Ramos (cell line): ENCODE results near the gene NAPA.

Experiments used
- in situ Hi-C: fragments of 300-500 bp; cut with MboI; formaldehyde crosslinking; loops from one replicate; pipeline ENCODE4 v1.14.3; 2022; ENCODE audit warnings: low sequenced_read_pairs; ENCODE audit not compliant: unreplicated experiment

NAPA gene

GRCh38 chr19:47469363-47469700, 45.5 kb downstream of the NAPA start:
- in situ Hi-C loops: no loop called here

GRCh38 chr19:47467914-47468313, 46.9 kb downstream of the NAPA start:
- in situ Hi-C loops: no loop called here

GRCh38 chr19:47465957-47466356, 48.9 kb downstream of the NAPA start:
- in situ Hi-C loops: no loop called here

- in situ Hi-C loops: no loop called here
These were observed 50.0 kb downstream of the NAPA start for GRCh38 chr19:47464675-47465419.

- in situ Hi-C loops: no loop called here
These were observed 53.0 kb downstream of the NAPA start for GRCh38 chr19:47461876-47462275.

- in situ Hi-C loops: no loop called here
These were observed 55.4 kb downstream of the NAPA start for GRCh38 chr19:47459477-47459876.

GRCh38 chr19:47458672-47459071, 56.2 kb downstream of the NAPA start:
- in situ Hi-C loops: no loop called here

GRCh38 chr19:47456721-47457474, 58.0 kb downstream of the NAPA start:
- in situ Hi-C loops: no loop called here

- in situ Hi-C loops: no loop called here
These were observed 64.4 kb downstream of the NAPA start for GRCh38 chr19:47450478-47450877.

- in situ Hi-C loops: no loop called here
These were observed 66.5 kb downstream of the NAPA start for GRCh38 chr19:47448360-47448727.

GRCh38 chr19:47447470-47448359, 67.1 kb downstream of the NAPA start:
- in situ Hi-C loops: no loop called here

GRCh38 chr19:47446534-47447469, 68.1 kb downstream of the NAPA start:
- in situ Hi-C loops: no loop called here

GRCh38 chr19:47445937-47446402, 68.9 kb downstream of the NAPA start:
- in situ Hi-C loops: no loop called here

GRCh38 chr19:47445527-47445926, 69.3 kb downstream of the NAPA start:
- in situ Hi-C loops: no loop called here

GRCh38 chr19:47444388-47444821, 70.5 kb downstream of the NAPA start:
- in situ Hi-C loops: no loop called here

GRCh38 chr19:47443331-47443730, 71.5 kb downstream of the NAPA start:
- in situ Hi-C loops: no loop called here

- in situ Hi-C loops: loop anchor here (5.0 kb wide), 1 partner anchor 268 kb away; no protein-coding TSS in a partner anchor
These were observed 76.1 kb downstream of the NAPA start for GRCh38 chr19:47438793-47439220.
